Measurements from ENCODE around the gene SHC1.

The SHC1 gene

GRCh38 chr1:154925335-154926170 lies 45.0 kb downstream of the SHC1 start:
- Histone ChIP-seq H3K4me2 (no peak overlapping the region), H3K27ac (no peak overlapping the region), H2AFZ (ENCODE audit: low read depth) (no peak overlapping the region), H3K79me2 (ENCODE audit: insufficient read depth, low read depth) (no peaks in the 10 kb centered on the region), H3K4me1 (ENCODE audit: low read depth, poor library complexity, severe bottlenecking) (peaks cover 9% of the 10 kb centered on the region), H3K27me3 (ENCODE audit: insufficient read depth, low read depth) (no peaks in the 10 kb centered on the region), H3K36me3 (ENCODE audit: insufficient read depth) (peaks cover 6% of the 10 kb centered on the region; the same call in 1 of the 2 replicates), H3K9ac (no peak overlapping the region), H4K20me1 (ENCODE audit: insufficient read depth) (no peaks in the 10 kb centered on the region), H3K4me3 (IDR thresholded peaks at IDR 0.05; ENCODE audit: insufficient read depth, low read depth, low read length) (no peak overlapping the region)
- TF ChIP-seq CTCF (conservative IDR thresholded peaks at IDR 0.05; ENCODE audit: low read depth, low read length) = no peak

GRCh38 chr1:154923695-154924094 lies 46.9 kb downstream of the SHC1 start:
- Histone ChIP-seq H3K79me2 (ENCODE audit: insufficient read depth, low read depth) (no peaks in the 10 kb centered on the region), H3K4me1 (ENCODE audit: low read depth, poor library complexity, severe bottlenecking) (peaks cover 9% of the 10 kb centered on the region), H3K36me3 (ENCODE audit: insufficient read depth) (peaks cover 6% of the 10 kb centered on the region; the same call in 1 of the 2 replicates), H3K27ac (no peak overlapping the region), H3K9ac (no peak overlapping the region), H2AFZ (ENCODE audit: low read depth) (no peak overlapping the region), H3K4me2 (no peak overlapping the region), H3K4me3 (IDR thresholded peaks at IDR 0.05; ENCODE audit: insufficient read depth, low read depth, low read length) (no peak overlapping the region), H3K27me3 (ENCODE audit: insufficient read depth, low read depth) (no peaks in the 10 kb centered on the region), H4K20me1 (ENCODE audit: insufficient read depth) (no peaks in the 10 kb centered on the region)
- TF ChIP-seq CTCF (conservative IDR thresholded peaks at IDR 0.05; ENCODE audit: low read depth, low read length) = no peak

- TF ChIP-seq CTCF (conservative IDR thresholded peaks at IDR 0.05; ENCODE audit: low read depth, low read length) = no peak
- H3K4me1 ChIP-seq (ENCODE audit: low read depth, poor library complexity, severe bottlenecking) = no peaks in the 10 kb centered on the region
Measured at GRCh38 chr1:154913273-154913672, 57.3 kb downstream of the SHC1 start.

GRCh38 chr1:154912755-154913154 lies 57.8 kb downstream of the SHC1 start:
- Histone ChIP-seq H2AFZ (ENCODE audit: low read depth) (no peak overlapping the region), H3K4me1 (ENCODE audit: low read depth, poor library complexity, severe bottlenecking) (no peaks in the 10 kb centered on the region), H3K4me2 (no peak overlapping the region), H3K36me3 (ENCODE audit: insufficient read depth) (no peaks in the 10 kb centered on the region), H3K27me3 (ENCODE audit: insufficient read depth, low read depth) (no peaks in the 10 kb centered on the region), H4K20me1 (ENCODE audit: insufficient read depth) (no peaks in the 10 kb centered on the region), H3K4me3 (IDR thresholded peaks at IDR 0.05; ENCODE audit: insufficient read depth, low read depth, low read length) (no peak overlapping the region), H3K27ac (no peak overlapping the region), H3K79me2 (ENCODE audit: insufficient read depth, low read depth) (no peaks in the 10 kb centered on the region), H3K9ac (no peak overlapping the region)
- no peak for TF ChIP-seq CTCF (conservative IDR thresholded peaks at IDR 0.05; ENCODE audit: low read depth, low read length)

More at GRCh38 chr1:154913273-154913672, 57.3 kb downstream of the SHC1 start:
- Histone ChIP-seq H3K36me3 (ENCODE audit: insufficient read depth) (no peaks in the 10 kb centered on the region), H3K79me2 (ENCODE audit: insufficient read depth, low read depth) (no peaks in the 10 kb centered on the region), H2AFZ (ENCODE audit: low read depth) (no peak overlapping the region), H3K27me3 (ENCODE audit: insufficient read depth, low read depth) (no peaks in the 10 kb centered on the region), H4K20me1 (ENCODE audit: insufficient read depth) (no peaks in the 10 kb centered on the region), H3K4me2 (no peak overlapping the region), H3K27ac (no peak overlapping the region), H3K9ac (no peak overlapping the region), H3K4me3 (IDR thresholded peaks at IDR 0.05; ENCODE audit: insufficient read depth, low read depth, low read length) (no peak overlapping the region)
